Mucosa of stomach (tissue), 1 donor: ENCODE data around the gene PREX1.
"Not testable (repeated sequence)": the region's sequence is repeated elsewhere in the genome, so short reads cannot be mapped to it uniquely, and the experiment has no call there.

Source experiments
- H3K27me3 ChIP-seq: one replicate; pipeline ENCODE4 v1.7.0; 2013; ENCODE audit warnings: mild to moderate bottlenecking, low read length; ENCODE audit not compliant: control insufficient read depth, insufficient read depth
- H3K36me3 ChIP-seq: one replicate; pipeline ENCODE4 v1.7.0; 2013; ENCODE audit warnings: low read length; ENCODE audit not compliant: control insufficient read depth, insufficient read depth
- H3K4me1 ChIP-seq: one replicate; pipeline ENCODE4 v1.7.0; 2013; ENCODE audit warnings: mild to moderate bottlenecking, low read length; ENCODE audit not compliant: control insufficient read depth, insufficient read depth
- H3K4me3 ChIP-seq: one replicate; pipeline ENCODE4 v1.7.0; 2013; ENCODE audit warnings: low read length
- H3K9ac ChIP-seq: one replicate; pipeline ENCODE4 v1.7.0; 2013; ENCODE audit warnings: mild to moderate bottlenecking, low read length, moderate library complexity
- H3K9me3 ChIP-seq: one replicate; pipeline ENCODE4 v1.7.0; 2013; ENCODE audit warnings: mild to moderate bottlenecking, low read length, moderate library complexity; ENCODE audit not compliant: control insufficient read depth
- donor health status: Pancreatic carcinoma.

Gene PREX1

DNA sequence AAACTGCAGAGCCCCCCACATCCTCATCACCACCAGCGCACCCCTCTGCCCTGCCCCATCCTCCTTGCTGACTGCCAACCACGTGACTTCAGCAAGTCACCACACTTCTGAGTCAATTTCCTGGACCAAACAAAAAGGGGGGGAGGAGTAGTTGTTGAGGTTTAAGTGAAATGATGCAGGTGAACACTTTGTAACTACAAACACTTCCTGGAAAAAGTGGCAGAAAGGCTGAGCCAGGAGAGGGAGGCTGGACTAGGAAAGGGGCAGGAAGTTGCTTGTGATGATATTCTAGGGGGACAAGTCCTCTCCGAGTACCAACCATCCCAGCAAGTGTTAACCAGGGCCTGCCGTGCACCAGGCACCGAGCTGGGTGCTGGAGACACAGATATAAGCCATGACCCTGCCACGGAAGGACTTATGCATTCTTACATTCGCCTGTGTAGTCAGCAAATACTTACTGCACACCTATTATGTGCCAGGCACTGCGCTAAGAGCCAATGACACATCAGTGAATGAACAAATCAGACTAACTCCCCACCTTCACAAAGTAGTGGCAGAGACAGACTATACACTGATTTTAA, 67.3 kb downstream of the PREX1 start:
- no peak overlapping the region for H3K4me3 ChIP-seq
- H3K9ac ChIP-seq = no peak overlapping the region
- H3K9me3 ChIP-seq = no peaks in the 10 kb centered on the region
- no peaks in the 10 kb centered on the region for H3K27me3 ChIP-seq
- no peaks in the 10 kb centered on the region for H3K36me3 ChIP-seq
- H3K4me1 ChIP-seq = no peaks in the 10 kb centered on the region

DNA sequence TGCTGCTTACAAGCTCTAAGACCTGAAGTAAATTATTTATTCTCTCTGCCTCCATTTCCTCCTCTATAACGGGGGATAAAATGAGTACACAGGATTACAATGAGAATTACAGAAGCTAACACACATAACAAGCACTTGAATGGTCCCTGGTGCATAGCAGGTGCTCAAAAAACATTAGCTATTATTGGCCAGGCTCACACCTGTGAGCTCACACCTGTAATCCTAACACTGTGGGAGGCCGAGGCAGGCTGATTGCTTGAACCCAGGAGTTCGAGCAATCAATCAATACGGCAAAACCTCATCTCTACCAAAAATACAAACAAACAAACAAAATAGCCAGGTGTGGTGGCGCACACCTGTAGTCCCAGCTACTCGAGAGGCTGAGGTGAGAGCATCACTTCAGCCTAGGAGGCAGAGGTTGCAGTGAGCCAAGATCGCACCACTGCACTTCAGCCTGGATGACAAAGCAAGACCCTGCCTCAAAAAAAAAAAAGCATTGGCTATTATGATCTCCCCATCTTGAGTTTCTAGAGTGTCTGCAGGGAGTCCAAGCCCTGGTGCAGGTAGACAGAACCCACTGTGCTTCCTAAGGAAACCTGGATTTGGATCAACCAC, 68.1 kb downstream of the PREX1 start:
- no peak overlapping the region for H3K9ac ChIP-seq
- no peaks in the 10 kb centered on the region for H3K4me1 ChIP-seq
- no peak overlapping the region for H3K4me3 ChIP-seq
- H3K9me3 ChIP-seq = no peaks in the 10 kb centered on the region
- no peaks in the 10 kb centered on the region for H3K27me3 ChIP-seq
- no peaks in the 10 kb centered on the region for H3K36me3 ChIP-seq

DNA sequence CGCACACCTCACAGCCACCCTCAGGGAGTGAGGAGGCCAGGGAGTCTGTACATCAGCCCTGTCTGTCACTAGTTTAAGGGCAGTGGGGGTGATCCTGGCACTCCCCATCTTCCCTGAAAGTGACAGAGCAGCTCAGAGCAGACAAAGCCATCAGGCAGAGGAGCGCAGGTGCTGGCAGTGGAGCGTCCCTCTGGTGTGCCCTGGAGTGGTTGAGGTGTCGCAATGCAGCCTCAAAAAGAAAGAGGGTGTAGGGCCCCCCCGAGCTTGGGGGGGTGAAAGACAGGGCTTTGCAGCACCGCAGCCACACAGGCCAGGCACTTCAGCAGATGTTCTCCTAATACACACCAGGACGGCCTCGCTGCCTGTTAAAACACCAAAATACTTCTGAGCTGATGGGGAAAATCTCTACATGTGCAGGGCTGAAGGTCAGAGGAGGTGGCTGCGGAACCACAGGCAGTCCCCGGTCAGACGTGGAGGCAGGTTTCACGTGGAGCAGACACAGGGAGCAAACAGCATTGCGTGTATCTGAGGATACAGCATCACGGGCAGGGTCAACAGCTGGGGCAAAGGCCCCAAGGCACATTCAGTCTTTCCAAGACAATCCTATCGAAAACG, 69.5 kb downstream of the PREX1 start:
- H3K9ac ChIP-seq = no peak overlapping the region
- H3K4me3 ChIP-seq = no peak overlapping the region
- H3K36me3 ChIP-seq = no peaks in the 10 kb centered on the region
- H3K9me3 ChIP-seq = no peaks in the 10 kb centered on the region
- no peaks in the 10 kb centered on the region for H3K27me3 ChIP-seq
- H3K4me1 ChIP-seq = no peaks in the 10 kb centered on the region

DNA sequence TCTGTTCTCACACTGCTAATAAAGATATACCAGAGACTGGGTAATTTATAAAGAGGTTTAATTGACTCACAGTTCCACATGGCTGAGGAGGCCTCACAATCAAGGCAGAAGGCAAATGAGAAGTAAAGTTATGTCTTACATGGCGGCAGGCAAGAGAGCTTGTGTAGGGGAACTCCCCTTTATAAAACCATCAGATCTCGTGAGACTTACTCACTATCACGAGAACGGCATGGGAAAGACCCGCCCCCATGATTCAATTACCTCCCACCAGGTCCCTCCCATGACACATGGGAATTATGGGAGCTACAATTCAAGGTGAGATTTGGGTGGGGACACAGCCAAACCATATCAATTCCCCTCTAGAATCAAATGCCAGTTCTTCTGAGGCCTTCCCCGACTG, 71.0 kb downstream of the PREX1 start:
- not testable (repeated sequence) for H3K9ac ChIP-seq, H3K4me1 ChIP-seq, H3K36me3 ChIP-seq, H3K27me3 ChIP-seq, H3K4me3 ChIP-seq, H3K9me3 ChIP-seq

DNA sequence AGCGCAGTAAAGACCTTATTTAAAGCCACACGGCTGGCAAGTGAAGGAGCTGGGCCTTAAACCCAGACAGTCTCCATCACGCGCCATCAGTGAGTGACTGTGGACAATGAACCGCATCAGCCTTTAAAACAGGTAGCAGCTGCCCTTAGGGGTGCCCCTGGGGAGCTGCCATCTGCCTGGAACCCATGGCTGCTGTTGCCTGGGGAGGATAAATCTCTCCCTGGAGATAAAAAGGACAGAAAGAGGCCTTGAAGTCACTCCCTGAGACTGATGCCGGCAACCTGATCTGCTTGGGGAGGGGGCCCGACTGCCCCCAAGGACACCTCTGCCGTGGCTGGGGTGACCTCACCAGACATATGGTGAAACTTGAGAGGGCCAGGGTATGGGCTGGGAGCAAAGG, 73.5 kb downstream of the PREX1 start:
- H3K4me1 ChIP-seq = no peaks in the 10 kb centered on the region
- no peaks in the 10 kb centered on the region for H3K36me3 ChIP-seq

DNA sequence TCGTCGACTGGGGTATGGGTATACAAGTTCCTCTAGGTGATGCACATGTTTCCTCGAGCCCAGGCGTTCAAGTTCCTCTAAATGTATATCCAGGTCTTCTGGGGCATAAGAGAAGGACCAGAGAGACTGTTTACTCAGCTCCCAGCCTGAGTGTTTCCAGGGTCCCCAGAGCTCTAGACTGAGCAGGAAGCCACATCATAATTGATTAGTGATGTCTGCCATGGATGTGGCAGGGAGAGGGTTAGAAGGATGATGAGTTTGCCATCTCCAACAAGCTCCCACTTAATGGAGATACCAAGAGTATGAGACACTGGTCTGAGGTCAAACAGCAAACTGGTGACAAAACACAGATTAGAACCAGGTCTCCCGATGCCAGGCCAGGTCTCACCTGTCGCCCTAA, 74.8 kb downstream of the PREX1 start:
- Histone ChIP-seq H3K36me3 (no peaks in the 10 kb centered on the region), H3K4me1 (no peaks in the 10 kb centered on the region), H3K4me3 (no peak overlapping the region), H3K9me3 (no peaks in the 10 kb centered on the region), H3K27me3 (no peaks in the 10 kb centered on the region), H3K9ac (no peak overlapping the region)

More for the DNA sequence above, 73.5 kb downstream of the PREX1 start:
- Histone ChIP-seq H3K9ac (no peak overlapping the region), H3K27me3 (no peaks in the 10 kb centered on the region), H3K4me3 (no peak overlapping the region), H3K9me3 (no peaks in the 10 kb centered on the region)

DNA sequence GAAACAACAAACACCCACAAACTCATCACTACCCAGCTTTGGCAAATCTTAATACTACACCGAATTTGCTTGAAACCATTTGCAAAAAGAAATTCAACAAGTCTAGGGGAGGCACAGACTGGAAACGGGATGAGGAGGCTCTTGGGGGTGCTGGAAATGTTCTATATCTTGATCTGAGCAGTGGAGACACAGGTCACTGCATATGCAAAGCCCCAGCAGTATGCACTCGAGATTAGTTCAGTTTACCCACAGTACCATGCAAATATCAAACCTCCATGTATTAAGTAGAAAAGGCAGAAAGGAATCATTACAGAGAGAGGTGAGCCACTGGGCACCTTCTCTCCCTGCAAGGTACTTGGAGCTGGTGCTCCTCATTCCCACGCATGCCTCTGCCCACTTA, 75.9 kb downstream of the PREX1 start:
- no peaks in the 10 kb centered on the region for H3K36me3 ChIP-seq
- no peaks in the 10 kb centered on the region for H3K9me3 ChIP-seq
- no peaks in the 10 kb centered on the region for H3K27me3 ChIP-seq
- H3K9ac ChIP-seq = no peak overlapping the region
- H3K4me1 ChIP-seq = no peaks in the 10 kb centered on the region
- H3K4me3 ChIP-seq = no peak overlapping the region

DNA sequence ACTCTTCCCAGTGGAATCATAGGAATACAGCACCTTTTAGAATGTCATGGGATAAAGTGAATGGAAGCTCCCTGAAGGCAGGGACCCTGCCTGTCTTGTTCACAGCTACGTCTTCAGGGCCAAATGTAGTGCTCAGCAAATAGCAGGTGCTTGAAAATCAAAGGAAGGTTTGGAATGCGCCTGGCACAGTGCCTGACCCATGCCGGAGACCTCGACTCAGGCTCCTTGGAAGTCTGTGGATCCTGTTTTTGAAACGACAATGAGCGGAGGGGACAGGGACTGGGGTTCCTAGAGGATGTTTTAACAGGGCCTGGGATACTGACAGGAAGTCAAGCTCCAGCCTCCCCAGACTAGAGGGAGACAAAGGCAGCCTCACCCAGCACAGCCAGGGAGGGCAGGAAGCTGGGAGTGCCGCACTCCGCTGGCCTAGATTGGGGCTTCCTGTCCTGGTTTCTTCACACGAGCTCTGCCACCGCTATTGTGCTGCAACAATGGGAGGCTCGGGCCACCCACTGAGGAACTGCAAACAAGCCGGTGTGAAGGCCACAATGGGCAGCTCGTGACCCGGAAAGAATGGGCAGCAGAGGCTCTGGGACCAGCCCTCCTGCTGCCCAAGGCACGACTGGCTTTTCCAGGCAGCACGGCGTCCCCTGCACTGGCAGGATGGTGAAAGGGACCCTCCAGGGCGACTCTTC, 76.7 kb downstream of the PREX1 start:
- H3K4me1 ChIP-seq = no peaks in the 10 kb centered on the region
- no peak overlapping the region for H3K9ac ChIP-seq
- H3K36me3 ChIP-seq = no peaks in the 10 kb centered on the region
- no peaks in the 10 kb centered on the region for H3K27me3 ChIP-seq
- no peaks in the 10 kb centered on the region for H3K9me3 ChIP-seq
- H3K4me3 ChIP-seq = no peak overlapping the region

DNA sequence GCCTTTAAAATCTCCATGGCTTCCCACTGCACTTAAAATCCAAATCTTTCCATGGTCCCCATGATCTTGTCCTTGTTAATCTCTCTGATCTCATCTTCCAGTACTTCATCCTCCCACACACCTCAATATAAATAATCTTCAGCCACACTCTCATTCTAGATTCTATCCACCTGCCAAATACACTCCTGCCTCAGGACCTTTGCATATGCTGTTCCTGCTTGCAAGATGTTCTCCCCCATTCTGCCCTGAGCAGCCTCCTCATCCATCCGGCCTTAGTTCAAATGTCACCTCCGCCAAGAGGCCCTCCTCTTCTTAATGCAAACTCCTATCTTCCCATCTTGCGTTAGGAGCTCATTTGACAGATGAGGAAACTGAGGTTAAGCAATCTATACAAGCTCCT, 77.4 kb downstream of the PREX1 start:
- H3K27me3 ChIP-seq = no peaks in the 10 kb centered on the region
- H3K9me3 ChIP-seq = no peaks in the 10 kb centered on the region
- no peak overlapping the region for H3K9ac ChIP-seq
- H3K4me3 ChIP-seq = no peak overlapping the region
- no peaks in the 10 kb centered on the region for H3K36me3 ChIP-seq
- H3K4me1 ChIP-seq = no peaks in the 10 kb centered on the region

DNA sequence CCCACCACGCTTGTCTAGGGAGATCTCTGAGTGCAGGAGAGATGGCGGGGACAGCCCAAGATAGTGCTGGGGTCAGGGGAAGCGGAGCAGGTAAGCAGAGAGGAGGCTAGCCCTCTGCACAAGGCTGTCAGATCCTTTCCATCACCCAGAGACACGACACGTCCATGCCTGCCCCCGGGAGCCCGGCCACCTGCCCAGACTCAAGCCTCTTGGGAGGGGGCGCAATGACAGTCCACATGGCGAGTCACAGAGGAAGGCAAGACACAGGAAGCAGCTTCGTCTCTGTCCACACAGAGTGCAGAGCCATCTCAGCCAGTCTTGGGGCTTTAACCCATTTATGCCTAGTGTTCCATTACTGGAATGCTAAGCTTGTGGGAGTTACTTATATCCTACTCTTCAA, 78.4 kb downstream of the PREX1 start:
- Histone ChIP-seq H3K9ac (no peak overlapping the region), H3K27me3 (no peaks in the 10 kb centered on the region), H3K4me1 (no peaks in the 10 kb centered on the region), H3K4me3 (no peak overlapping the region), H3K36me3 (no peaks in the 10 kb centered on the region), H3K9me3 (no peaks in the 10 kb centered on the region)

DNA sequence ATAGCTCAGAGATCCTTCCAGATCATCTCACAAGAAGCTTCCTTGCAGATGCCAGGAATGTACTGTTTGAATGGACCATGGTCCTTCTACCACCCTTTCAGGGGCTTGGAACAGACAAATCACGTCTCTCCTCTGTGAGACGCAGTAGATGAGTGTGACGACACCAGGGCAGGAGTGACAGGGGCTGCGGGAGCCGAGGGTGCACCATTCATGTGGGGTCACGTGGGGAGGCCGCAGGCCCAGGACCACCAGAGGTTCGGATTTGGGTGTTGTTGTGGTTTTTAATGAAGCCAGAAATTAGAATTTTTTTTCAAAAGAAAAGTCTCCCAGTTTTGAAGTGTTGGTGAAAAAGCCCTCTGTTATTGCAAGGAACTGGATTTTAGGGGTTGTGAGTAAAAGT, 79.2 kb downstream of the PREX1 start:
- Histone ChIP-seq H3K27me3 (no peaks in the 10 kb centered on the region), H3K4me3 (no peak overlapping the region), H3K9ac (no peak overlapping the region), H3K9me3 (no peaks in the 10 kb centered on the region), H3K36me3 (no peaks in the 10 kb centered on the region), H3K4me1 (no peaks in the 10 kb centered on the region)

DNA sequence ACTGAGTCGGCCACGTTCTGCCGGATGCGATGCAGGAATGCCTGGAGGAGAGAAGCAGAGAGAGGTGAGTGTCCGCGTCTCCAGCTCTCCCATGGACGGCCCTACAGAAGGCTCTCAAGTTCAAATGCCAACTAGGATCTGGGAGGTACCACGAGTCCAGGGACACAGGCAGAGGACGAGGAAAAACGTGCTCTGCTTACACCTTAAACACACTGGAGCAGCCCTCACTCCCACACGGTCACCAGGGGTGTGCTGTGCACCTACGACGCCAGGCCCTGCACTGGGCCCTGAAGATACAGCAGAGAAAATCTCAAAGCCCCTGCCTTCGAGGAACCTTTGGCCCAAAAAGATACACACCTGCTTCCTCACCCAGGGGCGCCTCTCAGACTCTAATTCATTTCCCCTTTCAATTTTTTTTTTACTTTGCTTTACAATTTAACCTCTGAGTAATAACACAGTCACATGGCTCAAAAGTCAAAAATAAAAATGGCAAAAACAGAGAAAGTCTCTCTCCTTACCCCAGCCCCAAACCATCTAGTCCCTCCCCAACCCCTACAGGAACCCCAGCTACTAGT, 79.9 kb downstream of the PREX1 start:
- Histone ChIP-seq H3K27me3 (no peaks in the 10 kb centered on the region), H3K4me3 (no peak overlapping the region), H3K9ac (no peak overlapping the region), H3K9me3 (no peaks in the 10 kb centered on the region), H3K36me3 (no peaks in the 10 kb centered on the region), H3K4me1 (no peaks in the 10 kb centered on the region)
